Gastrocnemius medialis (tissue), 4 donors: ENCODE results near the gene MYO9A.

Experiments used
- CTCF ChIP-seq, 5 experiments: fragments of 450-650 bp in 3 of 5; fragments of 200-600 bp in 2 of 5; sonication (generic) in 2 of 5; IDR thresholded peaks in 4 of 5; conservative IDR thresholded peaks in 1 of 5; 1 replicate in 4 of 5; 2 replicates in 1 of 5; pipeline ENCODE4 v1.5.1; 2016 to 2019; ENCODE audit warnings: antibody characterized with exemption in 5 of 5, mild to moderate bottlenecking in 3 of 5, moderate library complexity in 3 of 5
- POLR2A ChIP-seq, 2 donors: fragments of 450-650 bp; IDR thresholded peaks; one replicate each; pipeline ENCODE4 v1.6.1; 2017; ENCODE audit warnings: antibody characterized with exemption in 2 of 2, mild to moderate bottlenecking in 2 of 2, moderate library complexity in 2 of 2

GRCh38 chr15:71806452-71806931, 311.5 kb downstream of the MYO9A start:
- no peak for TF ChIP-seq CTCF (IDR thresholded peaks at IDR 0.05 in 4 of 5, conservative IDR thresholded peaks at IDR 0.05 in 1 of 5)
- no peak for TF ChIP-seq POLR2A (IDR thresholded peaks at IDR 0.05)
